COLO668 (cell line): ENCODE data around the gene APPL1.
"Not testable (repeated sequence)": the region's sequence is repeated elsewhere in the genome, so short reads cannot be mapped to it uniquely, and the experiment has no call there.

ENCODE experiments used
- DNase-seq: peaks from one replicate; lab custom pipeline; 2025; ENCODE audit not compliant: unreplicated experiment; lab: John Stamatoyannopoulos, UW

APPL1 gene

DNA sequence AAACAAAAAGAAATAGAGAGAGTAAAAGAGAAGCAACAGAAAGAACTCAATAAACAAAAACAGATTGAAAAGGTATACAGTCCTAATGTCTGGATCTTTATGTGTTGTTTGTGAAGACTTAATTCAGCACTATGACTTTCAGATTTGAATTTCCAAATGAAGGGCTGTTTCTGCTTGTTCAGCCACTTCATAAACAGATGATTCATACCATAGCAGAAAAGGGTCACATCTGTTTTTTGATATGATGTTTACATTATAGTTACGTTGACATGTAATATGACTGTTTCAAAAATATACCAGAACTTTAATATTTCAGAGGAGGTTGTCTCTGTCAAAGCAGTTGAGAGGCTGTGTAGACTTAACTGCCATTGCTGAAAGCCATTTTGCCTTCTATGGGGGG lies 40.9 kb downstream of the APPL1 start:
- no peak for DNase-seq

DNA sequence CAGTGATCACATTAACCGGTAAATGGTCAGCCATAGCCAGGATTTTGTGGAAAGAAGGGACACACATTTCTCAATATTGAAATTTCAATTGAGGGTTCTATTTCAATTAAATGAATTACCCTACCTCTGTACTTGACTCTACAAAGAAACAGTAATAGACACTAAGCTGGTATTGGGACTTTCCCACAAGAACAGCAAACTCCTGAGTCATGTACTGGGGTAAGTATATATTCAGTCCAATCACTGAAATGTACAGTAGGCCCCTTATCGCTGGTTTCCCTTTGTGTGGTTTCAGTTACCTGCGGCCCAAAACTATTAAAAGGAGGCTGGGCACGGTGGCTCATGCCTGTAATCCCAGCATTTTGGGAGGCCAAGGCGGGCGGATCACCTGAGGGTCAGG lies 47.3 kb downstream of the APPL1 start:
- DNase-seq, result no peak

DNA sequence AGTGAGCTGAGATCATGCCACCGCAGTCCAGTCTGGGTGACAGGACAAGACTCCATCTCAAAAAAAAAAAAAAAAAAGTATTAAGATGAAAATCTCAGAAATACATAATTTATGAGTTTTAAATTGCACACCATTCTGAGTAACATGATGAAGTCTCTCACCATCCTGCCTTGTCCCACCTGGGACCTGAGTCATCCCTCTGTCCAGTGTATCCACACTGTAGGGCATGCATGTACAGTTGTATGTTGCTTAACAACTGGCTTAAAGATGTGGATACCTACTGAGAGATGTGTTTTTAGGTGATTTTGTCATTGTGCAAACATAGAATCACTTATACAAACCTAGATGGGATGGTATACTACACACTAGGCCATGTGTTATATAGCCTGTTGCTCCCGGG lies 47.9 kb downstream of the APPL1 start:
- no peak for DNase-seq

DNA sequence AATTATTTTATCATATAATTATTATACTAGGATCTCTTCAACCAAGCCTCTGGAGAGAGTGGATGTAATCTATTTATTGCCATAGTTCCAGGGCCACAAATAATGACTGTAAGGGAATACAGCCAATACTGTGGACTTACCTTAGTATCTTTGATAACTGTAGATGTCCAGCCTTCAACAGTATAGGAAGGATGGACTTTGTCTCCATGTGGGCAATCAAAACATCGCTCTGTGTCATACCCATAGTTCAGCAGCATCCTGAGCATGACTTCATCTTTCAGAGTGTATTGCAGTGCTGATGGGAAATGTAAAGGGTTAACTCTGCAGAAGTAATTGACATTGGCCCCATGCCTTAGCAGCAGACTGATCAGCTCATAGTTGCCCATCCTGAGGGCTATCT lies 50.7 kb downstream of the APPL1 start:
- no peak for DNase-seq

DNA sequence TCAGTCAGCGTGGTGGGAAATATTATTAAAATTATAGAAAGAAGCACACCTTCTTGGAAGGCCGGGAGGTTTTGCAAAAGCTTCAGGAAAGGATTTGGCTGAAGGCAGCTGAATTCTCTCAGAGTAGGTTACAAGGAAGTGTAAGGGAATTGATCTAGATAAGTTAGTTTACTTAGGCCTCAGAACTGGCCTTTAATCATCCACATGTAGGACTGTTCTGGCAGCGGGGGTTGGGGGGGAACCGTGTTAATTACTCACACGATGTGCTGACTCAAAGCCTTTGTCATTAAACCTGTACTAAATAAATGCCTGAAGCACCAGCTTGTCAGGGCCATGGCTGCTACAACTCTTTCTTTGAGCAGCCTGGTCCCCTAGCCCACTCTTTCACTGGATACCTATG lies 52.2 kb downstream of the APPL1 start:
- DNase-seq, result no peak

DNA sequence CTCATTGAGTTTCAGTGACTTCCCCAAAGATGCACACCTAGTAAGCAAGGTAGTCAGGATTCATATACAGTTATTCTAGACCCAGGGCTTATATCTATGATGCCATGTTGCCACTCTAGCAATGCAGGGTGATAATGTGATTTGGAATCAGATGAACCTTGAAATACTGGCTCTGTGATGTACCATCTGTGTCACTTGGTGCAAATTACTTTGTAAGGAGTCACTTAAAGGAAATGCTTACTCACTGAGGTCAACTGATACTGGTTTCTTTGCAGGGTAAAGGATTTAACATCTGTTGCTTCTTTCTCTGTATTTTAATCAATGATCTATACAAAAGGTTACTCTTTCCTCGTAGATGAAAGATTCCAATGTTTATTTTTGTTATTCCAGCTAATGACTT lies 54.2 kb downstream of the APPL1 start:
- no peak for DNase-seq

DNA sequence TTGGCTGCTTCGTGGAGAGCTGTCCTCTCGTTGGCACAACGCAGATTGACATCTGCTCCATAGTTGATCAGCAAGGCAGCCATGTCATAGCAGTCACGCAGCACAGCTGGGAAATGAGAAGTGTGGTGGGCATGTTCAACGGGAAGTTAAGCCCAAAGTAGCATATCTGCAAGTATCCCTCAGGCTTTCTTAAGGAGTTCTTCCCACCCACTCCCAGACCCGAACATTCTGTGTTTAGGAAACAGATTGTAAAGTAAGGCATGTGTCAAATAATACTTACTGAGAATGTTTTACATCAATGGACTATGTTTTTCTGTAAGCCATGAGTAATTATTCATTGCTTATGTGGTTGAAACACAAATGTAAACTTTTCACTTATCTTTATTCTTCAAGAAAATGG lies 55.8 kb downstream of the APPL1 start:
- DNase-seq, result no peak

DNA sequence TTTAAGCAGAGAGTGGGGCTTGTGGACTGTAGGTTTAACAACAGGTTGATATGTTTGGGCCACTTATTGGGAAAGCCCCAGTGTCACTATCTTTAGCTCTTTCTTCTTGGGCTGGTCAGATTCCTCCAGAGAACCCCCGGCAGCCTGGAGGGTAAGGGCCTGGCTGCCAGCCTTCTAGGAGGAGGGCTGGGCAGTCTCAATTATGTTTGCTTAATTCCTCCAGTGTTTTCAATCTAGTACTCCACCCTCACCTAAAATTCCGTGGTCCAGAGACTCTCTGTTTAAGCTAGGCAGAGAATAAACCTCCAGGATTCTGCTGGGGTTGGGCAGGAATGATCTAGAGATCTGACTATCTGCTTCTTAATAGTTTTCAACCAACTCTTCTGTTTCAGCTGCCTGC lies 59.7 kb downstream of the APPL1 start:
- DNase-seq, result no peak

DNA sequence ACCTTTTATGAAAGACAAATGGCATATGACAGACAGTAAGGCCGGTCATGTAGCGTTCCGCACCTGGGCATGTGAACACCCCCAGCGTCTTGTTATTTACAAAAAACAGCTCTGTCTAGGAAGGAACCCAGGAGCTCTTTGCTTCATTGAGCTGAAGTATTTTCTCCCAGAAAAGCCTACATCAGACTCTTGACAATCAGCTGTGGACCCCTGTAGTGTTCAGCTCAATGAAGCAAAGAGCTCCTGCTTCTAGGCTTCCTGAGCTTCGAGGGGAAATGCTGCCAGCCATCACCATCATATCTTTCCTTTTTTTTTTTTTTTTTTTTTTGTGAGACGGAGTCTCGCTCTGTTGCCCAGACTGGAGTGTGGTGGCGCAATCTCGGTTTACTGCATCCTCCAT lies 60.9 kb downstream of the APPL1 start:
- DNase-seq, result no peak

DNA sequence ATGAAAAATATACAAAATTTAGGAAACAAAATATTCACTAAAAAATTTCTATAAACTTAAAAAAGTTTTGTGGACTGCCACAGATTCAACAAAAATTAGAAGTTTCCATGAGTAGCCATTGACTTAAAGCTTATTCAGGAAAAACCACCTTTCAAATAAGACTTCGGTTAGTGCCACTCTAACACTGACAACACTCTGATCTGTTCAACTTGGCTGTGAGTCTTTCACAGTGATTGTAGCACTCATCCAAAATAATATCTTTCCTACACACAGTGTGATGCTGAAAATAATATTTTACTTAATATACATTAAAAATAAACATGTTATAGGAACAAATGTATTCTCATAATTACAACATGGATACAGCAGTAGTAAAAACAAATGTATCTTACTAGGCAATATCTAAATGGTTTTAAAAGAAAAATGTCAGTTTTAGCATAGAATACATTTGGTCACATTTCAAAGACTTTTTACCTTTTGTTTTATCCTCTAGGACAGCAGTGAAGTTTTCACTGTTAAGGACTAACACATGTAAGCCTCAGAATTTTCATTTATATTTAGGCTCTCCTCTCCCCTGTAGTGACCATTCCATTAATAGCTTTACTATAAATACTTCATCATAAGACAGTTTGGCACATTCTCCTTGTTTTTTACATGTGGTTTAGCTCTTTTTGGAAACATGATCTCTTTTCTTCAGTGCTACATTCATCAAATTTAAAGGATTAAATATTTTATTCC lies 64.8 kb downstream of the APPL1 start, which contains the start of gene ASB14:
ASB14 (minus strand) TSS at position 527 of the 738 bp plus-strand sequence. CDS start 652 bp downstream, outside the sequence.
- no peak for DNase-seq

DNA sequence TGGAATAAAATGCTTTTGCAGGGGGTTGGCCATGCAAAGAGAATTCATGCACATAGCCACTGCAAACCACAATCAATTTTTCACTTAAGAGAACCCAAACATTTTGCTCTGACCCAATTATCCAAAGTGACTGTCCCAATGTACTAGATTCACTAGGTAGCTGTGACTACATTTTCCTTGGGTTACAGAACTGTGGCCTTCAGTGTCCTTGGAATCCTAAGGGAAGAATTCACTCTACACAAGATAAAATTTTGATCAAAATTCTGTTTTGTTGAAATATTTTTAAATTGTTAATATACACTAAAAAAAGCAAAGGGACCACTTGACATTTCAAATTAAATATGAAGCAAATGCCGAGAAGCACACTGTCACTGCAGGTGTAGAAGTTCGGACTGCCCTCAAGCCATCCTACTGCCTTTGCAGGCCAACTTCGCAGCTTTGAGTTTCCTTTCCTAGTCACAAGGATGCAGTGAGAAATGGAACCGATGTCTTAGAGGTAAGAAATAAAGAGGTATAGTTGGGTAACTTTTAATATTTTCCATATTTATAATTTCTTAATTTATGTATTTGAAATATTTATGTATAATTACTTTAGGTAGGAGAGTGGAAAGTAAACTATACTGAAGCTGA lies 65.5 kb downstream of the APPL1 start:
- DNase-seq, result no peak

DNA sequence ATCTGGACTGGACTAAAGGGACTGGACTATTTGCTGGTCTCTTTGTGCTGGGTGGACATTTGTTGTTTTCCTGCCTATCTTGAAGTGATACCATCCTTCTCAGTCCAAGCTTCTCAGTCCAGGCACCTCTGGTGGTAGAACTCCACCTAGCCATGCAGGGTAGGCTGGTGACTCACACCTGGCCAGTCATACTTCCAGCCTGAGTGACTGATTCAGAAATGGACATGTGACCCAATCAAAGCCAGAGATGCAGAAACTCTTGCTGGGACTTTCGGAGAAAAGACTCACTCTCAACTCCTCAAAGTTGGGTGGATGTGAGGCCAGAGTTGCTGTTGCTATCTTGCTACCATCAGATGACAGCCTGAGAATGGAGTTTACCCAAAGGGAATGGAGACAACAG lies 70.5 kb downstream of the APPL1 start:
- no peak for DNase-seq

DNA sequence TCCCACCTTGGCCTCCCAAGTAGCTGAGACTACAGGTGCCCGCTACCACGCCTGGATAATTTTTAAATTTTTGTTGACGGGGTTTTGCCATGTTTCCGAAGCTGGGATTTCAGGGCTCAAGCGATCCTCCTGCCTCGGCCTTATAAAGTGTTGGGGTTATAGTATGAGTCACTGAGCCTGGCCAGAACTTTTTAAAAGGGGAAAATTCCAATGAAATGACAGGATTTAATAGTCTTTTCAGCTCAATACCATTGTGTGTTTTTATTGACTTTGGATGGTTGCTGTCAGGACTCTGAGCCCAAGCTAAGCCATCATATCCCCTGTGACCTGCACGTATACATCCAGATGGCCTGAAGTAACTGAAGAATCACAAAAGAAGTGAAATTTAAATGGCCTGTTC lies 76.0 kb downstream of the APPL1 start:
- DNase-seq, result not testable (repeated sequence)

DNA sequence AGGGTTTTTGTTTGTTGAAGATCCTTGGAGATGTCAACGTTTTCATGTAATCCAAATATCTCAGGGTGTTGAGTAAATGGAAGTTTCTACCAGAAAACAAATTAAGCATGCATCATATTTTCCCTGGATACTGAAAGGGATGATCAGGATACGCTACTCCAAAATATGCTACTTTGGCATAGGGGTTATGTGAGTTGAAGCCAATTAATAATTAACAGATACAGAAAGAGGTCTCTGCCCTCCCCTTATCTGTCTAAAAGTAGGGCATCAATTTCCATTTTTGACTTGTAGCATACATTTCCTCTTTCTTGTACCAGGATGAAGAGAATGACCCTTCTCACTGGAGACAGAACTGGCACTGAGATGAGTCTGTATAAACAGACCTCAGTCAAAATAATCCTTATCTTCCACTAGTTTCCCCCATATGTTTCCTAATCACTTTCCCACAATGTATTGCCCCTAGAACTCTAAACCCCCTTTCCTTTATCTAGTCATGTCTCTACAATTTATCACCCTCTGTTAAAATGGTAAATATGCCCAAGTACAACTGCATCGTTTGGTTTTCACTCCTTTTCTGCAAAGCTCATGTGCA lies 82.3 kb downstream of the APPL1 start:
- no peak for DNase-seq

DNA sequence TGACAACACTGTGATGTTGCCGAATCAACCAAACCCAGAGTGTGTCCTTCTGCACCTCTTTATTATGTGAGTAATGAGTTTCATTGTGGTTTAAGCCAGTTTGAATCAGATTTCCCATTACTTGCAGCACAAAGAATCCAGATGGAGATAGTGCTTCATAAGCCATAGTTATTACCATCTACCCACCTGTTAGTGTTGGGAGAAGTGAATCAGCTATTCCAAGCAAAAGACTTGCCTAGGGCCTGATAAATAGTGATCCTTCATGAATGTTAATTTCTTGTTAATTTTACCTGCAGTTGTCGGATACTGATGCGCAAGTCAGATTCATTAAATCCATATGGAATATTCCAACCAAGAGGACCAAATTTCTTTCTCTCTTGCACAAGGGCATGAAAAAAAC lies 86.7 kb downstream of the APPL1 start:
- no peak for DNase-seq
